HFF-Myc (cell line): Measurements from ENCODE around the gene RIN3.

Experiments used
- DNase-seq: peaks from one replicate; pipeline ENCODE4 v3.0.0-alpha.2; 2011; ENCODE audit warnings: low read depth; ENCODE audit errors: extremely low read depth
- H3K4me3 ChIP-seq: replicated peaks from 2 replicates; pipeline ENCODE4 v1.5.1; 2011; ENCODE audit warnings: low read depth, mild to moderate bottlenecking, control low read depth, low read length
- TF ChIP-seq, protein P1 (sequence below): IDR thresholded peaks from 2 replicates; pipeline ENCODE4 v1.5.1; 2012; ENCODE audit warnings: mild to moderate bottlenecking, low read depth, low read length, control low read depth; ENCODE audit errors: missing control alignments

RIN3 gene

DNA sequence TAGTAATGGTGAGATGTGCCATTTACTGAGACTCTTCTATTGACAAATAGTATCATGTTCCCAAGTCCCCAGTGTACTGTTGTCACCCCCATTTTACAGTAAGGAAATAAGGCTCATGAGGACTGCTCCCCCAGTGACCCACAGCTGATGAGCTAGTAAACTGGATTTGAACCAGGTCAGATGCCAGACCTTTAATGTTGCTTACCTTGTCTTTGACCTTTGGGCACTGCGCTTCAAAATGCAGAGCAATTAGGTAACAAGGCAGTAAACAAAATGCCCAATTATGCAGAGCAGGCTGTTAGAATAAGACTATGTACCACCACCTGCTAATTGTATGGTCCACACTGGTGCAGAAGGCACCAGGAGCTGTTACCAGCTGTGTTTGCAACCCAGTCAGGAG lies 38.5 kb upstream of the RIN3 start:
- no peak for DNase-seq
- H3K4me3 ChIP-seq: no peak overlapping the region
- TF ChIP-seq, protein P1, sequence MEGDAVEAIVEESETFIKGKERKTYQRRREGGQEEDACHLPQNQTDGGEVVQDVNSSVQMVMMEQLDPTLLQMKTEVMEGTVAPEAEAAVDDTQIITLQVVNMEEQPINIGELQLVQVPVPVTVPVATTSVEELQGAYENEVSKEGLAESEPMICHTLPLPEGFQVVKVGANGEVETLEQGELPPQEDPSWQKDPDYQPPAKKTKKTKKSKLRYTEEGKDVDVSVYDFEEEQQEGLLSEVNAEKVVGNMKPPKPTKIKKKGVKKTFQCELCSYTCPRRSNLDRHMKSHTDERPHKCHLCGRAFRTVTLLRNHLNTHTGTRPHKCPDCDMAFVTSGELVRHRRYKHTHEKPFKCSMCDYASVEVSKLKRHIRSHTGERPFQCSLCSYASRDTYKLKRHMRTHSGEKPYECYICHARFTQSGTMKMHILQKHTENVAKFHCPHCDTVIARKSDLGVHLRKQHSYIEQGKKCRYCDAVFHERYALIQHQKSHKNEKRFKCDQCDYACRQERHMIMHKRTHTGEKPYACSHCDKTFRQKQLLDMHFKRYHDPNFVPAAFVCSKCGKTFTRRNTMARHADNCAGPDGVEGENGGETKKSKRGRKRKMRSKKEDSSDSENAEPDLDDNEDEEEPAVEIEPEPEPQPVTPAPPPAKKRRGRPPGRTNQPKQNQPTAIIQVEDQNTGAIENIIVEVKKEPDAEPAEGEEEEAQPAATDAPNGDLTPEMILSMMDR: no peak

DNA sequence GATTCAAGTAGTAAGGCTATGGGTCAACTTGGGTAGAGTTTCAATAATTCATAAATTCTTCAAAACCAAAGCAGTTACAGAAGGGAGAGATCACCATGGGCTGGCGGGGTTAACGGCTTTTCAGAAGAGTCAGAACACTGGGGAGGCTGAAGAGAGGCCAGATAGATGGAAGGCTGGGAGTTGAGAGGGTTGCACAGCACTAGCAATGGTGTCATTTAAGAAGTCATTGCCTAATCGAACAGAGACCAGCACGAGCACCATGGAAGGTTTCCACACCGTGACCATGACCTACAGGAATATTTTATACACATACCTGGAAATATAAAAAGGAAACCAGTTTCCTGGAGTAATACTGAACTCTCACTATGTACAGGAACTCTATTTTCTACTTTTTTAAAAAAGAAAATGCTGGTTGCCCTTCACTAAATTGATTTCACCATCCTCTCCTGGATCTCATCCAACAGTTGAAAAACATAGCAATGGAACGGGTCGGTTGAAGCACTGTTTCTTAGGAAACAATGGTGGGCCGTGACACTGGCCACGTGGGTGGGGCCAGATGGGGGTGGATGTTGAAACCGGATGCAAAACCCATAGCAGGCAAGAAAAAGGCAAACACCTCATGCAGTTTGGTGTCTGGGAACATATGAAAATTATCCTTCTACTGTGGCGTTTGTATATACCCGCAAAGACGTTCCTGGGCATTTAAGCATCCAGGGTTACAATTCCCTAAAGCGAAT lies 38.0 kb upstream of the RIN3 start:
- DNase-seq: no peak
- TF ChIP-seq, protein P1: no peak
- H3K4me3 ChIP-seq: no peak overlapping the region

DNA sequence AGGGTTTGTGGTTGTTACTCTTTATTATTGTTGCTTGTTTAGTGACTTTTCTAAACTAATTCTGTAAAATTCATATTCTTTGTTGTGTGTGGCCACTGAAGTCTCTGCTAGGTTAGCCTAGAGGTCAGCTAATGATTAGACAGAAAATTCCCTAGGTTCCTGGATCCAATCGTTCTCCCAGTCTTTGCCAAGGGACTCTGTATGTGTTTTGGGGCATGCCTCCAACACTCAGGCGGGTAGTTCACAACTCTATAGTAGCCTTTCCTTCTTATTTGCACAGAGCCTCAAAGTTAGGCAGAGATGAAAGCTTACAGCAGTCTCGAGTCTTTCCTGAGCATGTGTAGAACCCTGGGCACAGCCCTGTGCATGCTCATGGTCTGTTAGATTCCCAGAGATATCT lies 32.7 kb upstream of the RIN3 start:
- no peak for DNase-seq
- TF ChIP-seq, protein P1: no peak
- no peak overlapping the region for H3K4me3 ChIP-seq

DNA sequence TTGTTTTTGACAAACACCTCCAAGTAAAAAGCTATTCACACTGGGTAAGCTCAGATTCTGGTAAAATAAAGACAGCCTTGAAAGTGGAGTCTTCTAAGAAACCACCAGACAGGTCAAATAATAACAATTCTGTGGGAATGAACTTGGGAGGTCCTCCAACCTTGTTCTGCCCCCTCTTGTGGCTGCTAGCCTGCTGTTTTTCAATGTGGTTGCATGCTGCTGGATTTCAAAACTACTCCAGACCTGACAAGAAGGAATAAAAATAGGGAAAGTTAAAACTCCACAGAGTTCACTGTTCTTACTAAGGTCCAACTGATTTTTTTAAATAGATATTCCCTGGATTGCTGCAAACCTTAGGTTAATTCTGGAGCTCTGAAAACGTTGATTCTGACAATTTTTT lies 32.2 kb upstream of the RIN3 start:
- no peak for DNase-seq
- H3K4me3 ChIP-seq: no peak overlapping the region
- TF ChIP-seq, protein P1: peak; percentile 49

DNA sequence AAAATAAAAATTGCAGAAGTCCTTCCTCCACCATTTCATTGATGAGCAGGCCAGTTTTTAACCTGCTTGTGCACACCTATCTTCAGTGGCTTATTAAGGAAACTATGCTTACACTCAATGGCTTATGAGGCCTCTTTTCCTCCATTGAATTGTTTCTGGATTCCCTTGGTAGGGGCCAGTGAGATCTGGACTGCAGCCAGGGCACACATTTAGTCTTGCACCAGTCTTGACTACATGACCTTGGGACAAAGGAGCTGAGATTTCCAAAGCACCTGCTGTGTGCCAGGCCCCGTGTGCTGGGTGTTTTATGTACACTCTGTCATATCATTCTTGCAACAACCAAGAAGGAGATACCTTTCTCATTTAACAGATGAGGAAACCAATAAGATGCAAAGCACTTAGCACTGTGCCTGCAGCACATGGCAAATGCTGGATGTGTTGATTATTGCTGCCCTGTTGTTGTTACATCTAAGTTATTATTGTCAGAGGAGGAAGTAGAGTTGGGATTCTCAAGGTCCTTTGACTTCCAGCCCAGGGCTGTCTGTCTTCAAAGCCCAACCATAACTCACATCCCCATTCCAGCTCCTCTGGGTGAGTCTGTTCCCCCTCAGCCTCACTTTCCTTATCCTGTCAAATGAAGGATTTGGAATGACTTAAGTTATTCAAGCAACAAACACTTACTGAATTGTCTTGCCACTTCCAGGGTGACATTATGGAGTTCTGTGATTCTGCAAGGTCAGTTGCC lies 31.6 kb upstream of the RIN3 start:
- no peak for DNase-seq
- no peak overlapping the region for H3K4me3 ChIP-seq
- TF ChIP-seq, protein P1: no peak

DNA sequence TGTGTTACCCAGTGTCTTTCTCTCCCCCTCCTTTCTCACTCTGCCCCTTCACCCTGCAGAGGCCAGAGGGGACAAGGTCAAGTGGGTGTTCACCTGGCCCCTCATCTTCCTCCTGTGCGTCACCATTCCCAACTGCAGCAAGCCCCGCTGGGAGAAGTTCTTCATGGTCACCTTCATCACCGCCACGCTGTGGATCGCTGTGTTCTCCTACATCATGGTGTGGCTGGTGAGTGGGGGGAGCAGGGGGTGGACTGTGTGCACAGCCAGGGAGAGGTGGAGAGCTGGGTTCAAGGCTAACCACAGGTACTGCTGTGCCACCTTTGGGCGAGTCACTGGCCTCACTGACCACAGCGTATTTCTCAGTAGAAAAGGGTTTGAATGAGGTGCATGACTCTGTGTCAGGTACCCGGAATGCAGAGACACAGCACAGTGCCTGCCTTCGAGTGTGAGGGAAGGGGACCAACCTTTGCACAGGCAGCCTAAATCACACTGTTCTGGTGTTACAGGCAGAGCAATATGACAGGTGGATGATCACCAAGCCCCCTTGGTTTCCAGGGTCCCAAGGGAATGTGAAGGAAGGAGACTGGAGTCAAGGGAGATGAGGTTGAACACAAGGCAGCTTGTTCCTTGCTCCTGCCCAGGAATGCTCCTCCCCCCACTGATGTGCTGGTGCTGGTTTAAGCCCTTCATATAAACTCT lies 30.8 kb upstream of the RIN3 start:
- no peak overlapping the region for H3K4me3 ChIP-seq
- TF ChIP-seq, protein P1: no peak
- DNase-seq: no peak
